Astrocyte (in vitro differentiated cells and primary cell): ENCODE measurements around the gene SND1. TPM values are rescaled to one million over a fixed set of nuclear protein-coding genes. Genes with fewer than 3 reads are reported as not detected.
"Not testable (repeated sequence)": the region's sequence is repeated elsewhere in the genome, so short reads cannot be mapped to it uniquely, and the experiment has no call there.

Source experiments
- DNase-seq: peaks from one replicate; pipeline ENCODE4 v3.0.0-alpha.2; 2010; ENCODE audit warnings: low read depth
- FAIRE-seq: peaks from 2 replicates; lab custom pipeline; 2011; peaks lifted over from hg19 to GRCh38; lab: Jason Lieb, UNC
- H2AFZ ChIP-seq: 2 replicates; pipeline ENCODE4 v1.6.0; 2012; ENCODE audit warnings: low read depth, low read length, inconsistent platforms
- H3K27ac ChIP-seq: 2 replicates; pipeline ENCODE4 v1.5.1; 2011; ENCODE audit warnings: low read depth, low read length, inconsistent platforms
- H3K27me3 ChIP-seq: 2 replicates; pipeline ENCODE4 v1.6.0; 2011; ENCODE audit warnings: low read length, inconsistent platforms; ENCODE audit not compliant: insufficient read depth
- H3K36me3 ChIP-seq: 2 replicates; pipeline ENCODE4 v1.5.1; 2011; ENCODE audit warnings: low read length, inconsistent platforms; ENCODE audit not compliant: insufficient read depth
- H3K4me1 ChIP-seq: 2 replicates; pipeline ENCODE4 v1.5.1; 2011; ENCODE audit warnings: low read length, inconsistent platforms; ENCODE audit not compliant: insufficient read depth
- H3K4me2 ChIP-seq: 2 replicates; pipeline ENCODE4 v1.6.0; 2012; ENCODE audit warnings: low read length, inconsistent platforms
- H3K4me3 ChIP-seq: 2 replicates; pipeline ENCODE4 v1.5.1; 2011; ENCODE audit warnings: low read depth, mild to moderate bottlenecking, low read length, inconsistent platforms; ENCODE audit not compliant: insufficient read depth
- H3K79me2 ChIP-seq: 2 replicates; pipeline ENCODE4 v1.6.0; 2012; ENCODE audit warnings: mild to moderate bottlenecking, low read length, inconsistent platforms; ENCODE audit not compliant: insufficient read depth
- H3K9ac ChIP-seq: 2 replicates; pipeline ENCODE4 v1.6.0; 2012; ENCODE audit warnings: mild to moderate bottlenecking, low read length, inconsistent platforms
- H3K9me3 ChIP-seq: 2 replicates; pipeline ENCODE4 v1.5.1; 2012; ENCODE audit warnings: low read depth, mild to moderate bottlenecking, low read length, inconsistent platforms; ENCODE audit not compliant: insufficient read depth
- H4K20me1 ChIP-seq: 2 replicates; pipeline ENCODE4 v1.6.0; 2012; ENCODE audit warnings: low read length, inconsistent platforms; ENCODE audit not compliant: insufficient read depth
- H3K27ac Mint-ChIP-seq: one replicate; pipeline ENCODE4 v1.8.0; 2021; ENCODE audit warnings: mild to moderate bottlenecking, mixed read lengths; ENCODE audit not compliant: unreplicated experiment
- H3K27me3 Mint-ChIP-seq: one replicate; pipeline ENCODE4 v1.8.0; 2021; ENCODE audit warnings: low read depth, mixed read lengths; ENCODE audit not compliant: unreplicated experiment
- H3K36me3 Mint-ChIP-seq: one replicate; pipeline ENCODE4 v1.8.0; 2021; ENCODE audit warnings: low read depth, mixed read lengths; ENCODE audit not compliant: unreplicated experiment
- H3K4me1 Mint-ChIP-seq: one replicate; pipeline ENCODE4 v1.8.0; 2021; ENCODE audit warnings: low read depth, mixed read lengths; ENCODE audit not compliant: unreplicated experiment
- H3K4me3 Mint-ChIP-seq: one replicate; pipeline ENCODE4 v1.8.0; 2021; ENCODE audit warnings: mild to moderate bottlenecking, moderate library complexity, mixed read lengths; ENCODE audit not compliant: unreplicated experiment
- H3K9me3 Mint-ChIP-seq: one replicate; pipeline ENCODE4 v1.8.0; 2021; ENCODE audit warnings: mild to moderate bottlenecking, mixed read lengths; ENCODE audit not compliant: unreplicated experiment
- CTCF ChIP-seq: IDR thresholded peaks from 2 replicates; pipeline ENCODE4 v1.5.1; 2011; ENCODE audit warnings: low read depth, mild to moderate bottlenecking, inconsistent platforms, low read length, moderate library complexity; ENCODE audit not compliant: insufficient read depth
- EZH2 ChIP-seq: IDR thresholded peaks from 2 replicates; pipeline ENCODE4 v1.6.1; 2012; ENCODE audit warnings: mild to moderate bottlenecking, low read length, inconsistent platforms; ENCODE audit not compliant: insufficient read depth
- total RNA-seq: library from RNA; stranded (reverse); gene quantifications from 2 replicates; pipeline ENCODE4 v1.2.1, GENCODE V29; 2021

Gene SND1
- total RNA-seq, 1 donor from 2014 or later, result 267 TPM

GRCh38 chr7:127901895-127902703 is 250.1 kb downstream of the SND1 start:
- no peak overlapping the region for H3K4me2 ChIP-seq

GRCh38 chr7:127902753-127903152 is 250.8 kb downstream of the SND1 start:
- H3K4me1 Mint-ChIP-seq, result peaks cover 63% of the 10 kb centered on the region
- FAIRE-seq, H3K27me3 ChIP-seq, H3K27me3 Mint-ChIP-seq, H3K9ac ChIP-seq, H3K4me3 Mint-ChIP-seq, H3K27ac Mint-ChIP-seq, H3K9me3 Mint-ChIP-seq, H3K4me2 ChIP-seq, H3K4me3 ChIP-seq, H3K36me3 Mint-ChIP-seq, H3K9me3 ChIP-seq, H2AFZ ChIP-seq, H3K36me3 ChIP-seq, H3K27ac ChIP-seq, DNase-seq: not testable (repeated sequence)
- peaks cover 54% of the 10 kb centered on the region for H3K79me2 ChIP-seq
- H4K20me1 ChIP-seq, result peaks cover 96% of the 10 kb centered on the region
- peaks cover 22% of the 10 kb centered on the region for H3K4me1 ChIP-seq

More at GRCh38 chr7:127901895-127902703, 250.1 kb downstream of the SND1 start:
- no peak for DNase-seq
- Histone ChIP-seq H3K27ac (no peak overlapping the region), H3K4me3 (no peak overlapping the region), H3K27me3 (no peaks in the 10 kb centered on the region), H3K4me1 (peaks cover 21% of the 10 kb centered on the region), H4K20me1 (peaks cover 96% of the 10 kb centered on the region), H3K79me2 (peaks cover 56% of the 10 kb centered on the region), H3K9ac (no peak overlapping the region), H3K9me3 (no peaks in the 10 kb centered on the region), H3K36me3 (no peaks in the 10 kb centered on the region), H2AFZ (no peak overlapping the region)
- Mint-ChIP-seq H3K27ac (peak overlapping the region; percentile 60), H3K4me3 (no peak overlapping the region), H3K36me3 (no peaks in the 10 kb centered on the region), H3K9me3 (no peaks in the 10 kb centered on the region), H3K4me1 (peaks cover 58% of the 10 kb centered on the region), H3K27me3 (no peaks in the 10 kb centered on the region)
- no peak for FAIRE-seq
- no peak for TF ChIP-seq EZH2
- TF ChIP-seq CTCF, result no peak

- Mint-ChIP-seq H3K36me3 (no peaks in the 10 kb centered on the region), H3K4me3 (no peak overlapping the region), H3K27me3 (no peaks in the 10 kb centered on the region), H3K4me1 (peaks cover 73% of the 10 kb centered on the region), H3K9me3 (no peaks in the 10 kb centered on the region), H3K27ac (peak overlapping the region; percentile 16)
- no peaks in the 10 kb centered on the region for H3K36me3 ChIP-seq
- no peak overlapping the region for H3K4me2 ChIP-seq
- no peak overlapping the region for H2AFZ ChIP-seq
- H3K4me1 ChIP-seq, result peaks cover 16% of the 10 kb centered on the region
- H3K9ac ChIP-seq, result no peak overlapping the region
- H3K9me3 ChIP-seq, result no peaks in the 10 kb centered on the region
- no peak for TF ChIP-seq EZH2
- no peak for TF ChIP-seq CTCF
- H3K4me3 ChIP-seq, result no peak overlapping the region
- H3K27me3 ChIP-seq, result no peaks in the 10 kb centered on the region
- DNase-seq (no peak), FAIRE-seq (no peak)
- H4K20me1 ChIP-seq, result peaks cover 96% of the 10 kb centered on the region
- H3K79me2 ChIP-seq, result peaks cover 51% of the 10 kb centered on the region
- no peak overlapping the region for H3K27ac ChIP-seq
These were observed 252.1 kb downstream of the SND1 start for GRCh38 chr7:127903892-127904669.
